K562 (cell line): Measurements from ENCODE around the gene ZNF544. TPM values are rescaled to one million over a fixed set of nuclear protein-coding genes. Genes with fewer than 3 reads are reported as not detected.

ENCODE experiments used
- CHAMP1 ChIP-seq: fragments of 450-650 bp; IDR thresholded peaks from 2 replicates; pipeline ENCODE4 v1.6.1; 2016; ENCODE audit warnings: mild to moderate bottlenecking
- CREB1 ChIP-seq, 2 experiments: sonication (generic) in 1 of 2; formaldehyde crosslinking in 1 of 2; IDR thresholded peaks; 2 replicates each; pipeline versions ENCODE4 v1.6.1 to v1.8.0; 2012 to 2022; ENCODE audit warnings: inconsistent platforms in 1 of 2, mild to moderate bottlenecking in 1 of 2, missing genetic modification reagents in 1 of 2, moderate library complexity in 1 of 2
- CTCF ChIP-seq, 3 experiments: IDR thresholded peaks in 2 of 3; conservative IDR thresholded peaks in 1 of 3; 2 replicates each; pipeline ENCODE4 v1.5.1; 2011 to 2012; ENCODE audit warnings: low read length in 3 of 3, mild to moderate bottlenecking in 3 of 3, control low read depth in 2 of 3, improper control_type of control experiment in 1 of 3, inconsistent platforms in 1 of 3, low read depth in 1 of 3, mixed read lengths in 1 of 3, moderate library complexity in 1 of 3; ENCODE audit not compliant: insufficient read depth in 2 of 3
- JUN ChIP-seq, 2 experiments: sonication (generic) in 1 of 2; formaldehyde crosslinking in 1 of 2; IDR thresholded peaks; 2 replicates each; pipeline versions ENCODE4 v1.6.1 to v1.8.0; 2012 to 2022; ENCODE audit warnings: borderline replicate concordance in 2 of 2, mild to moderate bottlenecking in 2 of 2, improper control_type of control experiment in 1 of 2, low read depth in 1 of 2, low read length in 1 of 2, missing genetic modification reagents in 1 of 2
- JUNB ChIP-seq: fragments of 450-650 bp; formaldehyde crosslinking; conservative IDR thresholded peaks from 2 replicates; pipeline ENCODE4 v1.4.0; 2020; ENCODE audit warnings: mild to moderate bottlenecking
- KDM2B ChIP-seq: fragments of 250-450 bp; sonication (Bioruptor Pico); IDR thresholded peaks from 2 replicates; pipeline ENCODE4 v1.8.0; 2021; ENCODE audit warnings: mild to moderate bottlenecking, moderate library complexity
- KLF1 ChIP-seq: fragments of 450-650 bp; IDR thresholded peaks from 2 replicates; pipeline ENCODE4 v1.6.1; 2016; ENCODE audit warnings: missing genetic modification characterization, missing compliant biosample characterization
- MAFG ChIP-seq: fragments of 450-650 bp; conservative IDR thresholded peaks from 2 replicates; pipeline ENCODE4 v1.6.1; 2016; ENCODE audit warnings: missing genetic modification characterization, missing compliant biosample characterization
- MEF2D ChIP-seq: conservative IDR thresholded peaks from 2 replicates; pipeline ENCODE4 v1.6.1; 2016; ENCODE audit warnings: low read depth, missing genetic modification characterization, missing compliant biosample characterization
- MTA3 ChIP-seq: fragments of 450-650 bp; formaldehyde crosslinking; IDR thresholded peaks from 2 replicates; pipeline ENCODE4 v1.6.1; 2017; ENCODE audit warnings: mild to moderate bottlenecking, borderline replicate concordance
- PTTG1 ChIP-seq: fragments of 450-650 bp; IDR thresholded peaks from 2 replicates; pipeline ENCODE4 v1.6.1; 2016; ENCODE audit warnings: low read depth, mild to moderate bottlenecking, missing genetic modification characterization, missing compliant biosample characterization
- RBM17 ChIP-seq: fragments of 200-400 bp; formaldehyde crosslinking; IDR thresholded peaks from 2 replicates; pipeline ENCODE4 v1.6.1; 2017; ENCODE audit warnings: low read depth, mild to moderate bottlenecking, low read length, borderline replicate concordance
- SNRNP70 ChIP-seq: fragments of 200-400 bp; formaldehyde crosslinking; optimal IDR thresholded peaks from 2 replicates; pipeline ENCODE3; 2017; ENCODE audit warnings: low read depth, low read length
- SP2 ChIP-seq: IDR thresholded peaks from 2 replicates; pipeline ENCODE4 v1.6.1; 2011; ENCODE audit warnings: mild to moderate bottlenecking, low read depth, low read length, moderate library complexity; ENCODE audit not compliant: poor library complexity, severe bottlenecking; ENCODE audit errors: extremely low read depth
- SREBF2 ChIP-seq: sonication (generic); formaldehyde crosslinking; IDR thresholded peaks from 2 replicates; pipeline ENCODE4 v1.4.0; 2020; ENCODE audit warnings: mild to moderate bottlenecking, missing genetic modification reagents
- TAF1 ChIP-seq: IDR thresholded peaks from 2 replicates; pipeline ENCODE4 v1.6.1; 2011; ENCODE audit warnings: mild to moderate bottlenecking, low read length, moderate library complexity; ENCODE audit not compliant: insufficient read depth, control insufficient read depth, severe bottlenecking; ENCODE audit errors: extremely low read depth
- TGIF2 ChIP-seq: sonication (generic); formaldehyde crosslinking; IDR thresholded peaks from 2 replicates; pipeline ENCODE4 v1.8.1; 2022; ENCODE audit warnings: mild to moderate bottlenecking, missing genetic modification reagents, moderate library complexity
- ZNF121 ChIP-seq: sonication (generic); formaldehyde crosslinking; conservative IDR thresholded peaks from 2 replicates; pipeline ENCODE4 v1.8.0; 2022; ENCODE audit warnings: missing genetic modification reagents
- ZNF639 ChIP-seq, 2 experiments: fragments of 200-800 bp in 1 of 2; sonication (Bioruptor generic) in 1 of 2; sonication (generic) in 1 of 2; formaldehyde crosslinking in 1 of 2; IDR thresholded peaks in 1 of 2; conservative IDR thresholded peaks in 1 of 2; 2 replicates each; pipeline versions ENCODE4 v1.5.0 to v1.6.1; 2016 to 2020; ENCODE audit warnings: missing compliant biosample characterization in 1 of 2, missing genetic modification characterization in 1 of 2, missing genetic modification reagents in 1 of 2
- ZNF696 ChIP-seq: fragments of 250-450 bp; sonication (Bioruptor Pico); conservative IDR thresholded peaks from 2 replicates; pipeline ENCODE4 v1.4.0; 2020; ENCODE audit warnings: mild to moderate bottlenecking, moderate library complexity
- polyA plus RNA-seq, 8 experiments: library from polyadenylated mRNA; depleted of rRNA in 4 of 8; stranded (reverse) in 5 of 8; unstranded in 3 of 8; fragments of >200 nt; fragmentation: Nextera tagmentation in 2 of 8; fragmentation: Illumina TruSeq in 1 of 8; extraction: Ambion mirVana in 2 of 8; extraction: Trizol in 1 of 8; gene quantifications; 2 replicates each; pipeline versions ENCODE4 v1.2.1 to v1.2.3, GENCODE V29; 2011 to 2014; ENCODE audit warnings: inconsistent platforms in 1 of 8, missing spikeins in 1 of 8
- total RNA-seq, 7 experiments: library from RNA; depleted of rRNA in 6 of 7; stranded (reverse); fragments of >200 nt in 6 of 7; fragmentation: Illumina TruSeq in 2 of 7; extraction: Trizol in 2 of 7; gene quantifications; 2 replicates each; pipeline versions ENCODE4 v1.2.1 to v1.2.3, GENCODE V29; 2011 to 2021; ENCODE audit warnings: low replicate concordance in 1 of 7

ZNF544 gene
- total and polyA plus RNA-seq, 9 of the 15 experiments (the other 6 are each of a cell fraction or from before 2014, with no cell fraction given) = 23.6 to 59.0 (median 41.4) TPM

- TF ChIP-seq SP2 = no peak
- TF ChIP-seq ZNF639 (CRISPR knock-in tag; conservative IDR thresholded peaks at IDR 0.05 in 1 of 2, IDR thresholded peaks at IDR 0.05 in 1 of 2) = no peak; a peak in 1 of 4 replicates
- no peak for TF ChIP-seq JUN (IDR thresholded peaks at IDR 0.05; ENCODE audit: borderline replicate concordance, low read depth, low read length)
- 0 out of 2 replicates have a peak, but pooled peaks have one; percentile 33 for TF ChIP-seq JUN (CRISPR knock-in tag; IDR thresholded peaks at IDR 0.05; ENCODE audit: borderline replicate concordance)
- 0 out of 2 replicates have a peak, but pooled peaks have one; percentile 45 for TF ChIP-seq KDM2B (CRISPR knock-in tag)
- TF ChIP-seq TAF1 = no peak
- TF ChIP-seq SNRNP70 = no peak
- no peak for TF ChIP-seq CTCF (IDR thresholded peaks at IDR 0.05 in 2 of 3, conservative IDR thresholded peaks at IDR 0.05 in 1 of 3; ENCODE audit: insufficient read depth in 2 of 3, low read depth in 1 of 3, low read length in 3 of 3)
- TF ChIP-seq PTTG1 (tag) = no peak
- no peak for TF ChIP-seq JUNB (CRISPR knock-in tag)
- TF ChIP-seq TGIF2 (CRISPR knock-in tag) = no peak
- no peak for TF ChIP-seq MEF2D (tag)
- no peak for TF ChIP-seq MTA3
- TF ChIP-seq RBM17 = no peak
- no peak for TF ChIP-seq ZNF121 (CRISPR knock-in tag)
- TF ChIP-seq KLF1 (tag) = no peak
- no peak for TF ChIP-seq CREB1 (IDR thresholded peaks at IDR 0.05)
- TF ChIP-seq CREB1 (CRISPR knock-in tag; IDR thresholded peaks at IDR 0.05) = 0 out of 2 replicates have a peak, but pooled peaks have one; percentile 2
- TF ChIP-seq ZNF696 (CRISPR knock-in tag) = no peak
- TF ChIP-seq CHAMP1 = no peak
- 0 out of 2 replicates have a peak, but pooled peaks have one; percentile 34 for TF ChIP-seq SREBF2
- no peak for TF ChIP-seq MAFG (tag)
Measured at GRCh38 chr19:58279042-58279924, 50.6 kb downstream of the ZNF544 start (continued).
